ENCODE results near the gene DNAAF3.
"Not testable (repeated sequence)": the region's sequence is repeated elsewhere in the genome, so short reads cannot be mapped to it uniquely, and the experiment has no call there.

The DNAAF3 gene

DNA sequence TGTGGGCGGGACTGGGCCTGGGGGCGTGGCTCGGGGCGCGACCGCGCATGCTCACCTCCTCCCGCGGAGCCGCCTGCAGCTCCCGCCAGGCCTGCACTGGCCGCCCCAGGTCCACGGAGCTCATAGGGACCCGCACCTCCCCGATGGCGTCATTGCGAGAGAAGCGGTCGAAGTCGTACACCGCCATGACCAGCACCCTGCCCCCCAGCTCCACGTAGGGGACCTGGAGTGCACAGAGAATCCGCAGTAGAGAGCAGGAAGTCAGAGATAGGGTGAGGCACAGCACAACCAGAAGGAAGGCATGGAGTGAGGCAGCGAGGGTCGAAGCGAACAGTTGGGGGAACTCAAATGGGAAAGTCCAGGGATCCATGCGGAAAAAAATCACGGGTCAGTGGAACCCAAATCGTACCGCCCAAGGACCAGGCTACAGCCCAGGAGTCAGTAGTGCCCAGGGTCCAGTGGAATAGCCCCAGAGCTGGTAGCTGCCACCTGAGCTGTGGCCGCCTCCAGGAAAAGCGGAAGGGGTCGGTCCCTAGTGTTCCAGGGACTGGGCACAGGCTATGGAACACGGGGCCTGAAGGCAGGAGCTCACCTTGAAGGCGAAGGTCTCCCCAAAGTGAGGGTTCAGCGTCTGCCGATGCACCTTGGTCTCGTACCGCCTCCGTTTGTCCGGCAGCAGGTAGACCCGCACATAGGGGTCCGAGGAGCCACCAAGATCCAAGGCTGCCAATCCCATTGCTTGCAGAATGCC is 8.9 kb upstream of the DNAAF3 start:
- DNase-seq (ENCODE audit: low spot score): peak; percentile 59

DNA sequence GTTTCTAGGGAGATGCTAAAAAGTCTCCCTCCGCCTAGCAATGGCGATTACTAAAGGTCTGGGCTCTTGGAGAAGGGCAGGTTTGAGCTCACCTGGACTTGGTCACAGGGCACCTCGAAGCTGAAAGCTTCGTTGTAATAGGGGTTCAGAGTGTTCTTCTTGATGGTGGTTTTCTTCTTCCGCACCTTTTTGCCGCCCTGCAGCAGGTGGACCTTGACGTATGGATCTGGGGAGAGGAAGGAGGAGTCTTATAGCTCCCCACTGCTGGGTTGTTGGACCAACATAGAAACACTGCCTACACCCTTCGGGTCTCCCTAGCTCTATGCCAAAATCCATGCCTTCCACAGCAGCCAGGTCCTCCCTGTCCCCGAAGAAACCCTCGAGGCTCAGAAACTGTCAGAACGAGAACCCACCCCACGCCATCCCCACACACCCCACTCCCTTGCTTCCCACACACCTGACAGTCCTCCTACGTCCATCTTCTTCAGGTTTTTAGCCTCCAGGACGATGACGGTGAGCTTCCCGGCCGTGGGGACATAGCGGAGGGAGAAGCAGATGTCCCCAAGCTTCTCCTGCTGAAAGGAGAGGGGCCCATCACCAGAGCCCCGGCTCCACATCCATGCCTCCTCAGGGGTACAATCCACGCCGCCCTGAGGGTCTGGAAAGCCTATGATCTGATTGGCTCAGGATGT is 8.2 kb upstream of the DNAAF3 start:
- no peak for DNase-seq (ENCODE audit: low spot score)

DNA sequence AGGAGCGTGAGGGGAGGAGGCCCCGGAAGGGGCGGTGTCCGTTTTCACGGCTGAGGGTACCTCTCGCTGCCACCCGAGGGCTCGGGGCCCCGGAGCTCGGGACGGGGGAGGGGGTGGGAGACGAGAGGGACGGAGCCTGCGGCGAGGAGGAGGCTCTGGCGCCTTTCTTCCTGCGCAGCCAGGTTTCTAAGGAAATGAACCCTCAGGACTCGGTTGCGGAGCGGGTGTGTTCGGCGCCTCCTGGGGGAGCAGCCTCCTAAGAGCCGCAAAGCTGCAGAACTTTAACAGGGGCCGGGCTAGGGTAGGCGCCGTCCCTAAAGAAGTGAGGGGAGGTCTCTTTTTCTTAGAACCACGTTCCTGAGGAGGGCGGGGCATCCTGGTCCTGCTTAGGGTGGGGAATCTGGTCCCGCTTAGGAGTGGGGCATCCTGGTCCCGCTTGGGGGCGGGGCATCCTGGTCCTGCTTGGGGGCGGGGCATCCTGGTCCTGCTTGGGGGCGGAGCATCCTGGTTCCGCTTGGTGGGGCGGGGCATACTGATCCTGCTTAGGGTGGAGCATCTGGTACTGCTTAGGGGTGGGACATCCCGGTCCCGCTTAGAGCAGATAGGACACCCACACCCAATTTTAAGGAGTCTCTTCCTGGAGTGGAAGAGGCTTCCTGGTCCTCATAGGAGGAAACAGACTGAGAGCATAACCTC is 7.4 kb upstream of the DNAAF3 start:
- DNase-seq (ENCODE audit: low spot score): peak; percentile 88

DNA sequence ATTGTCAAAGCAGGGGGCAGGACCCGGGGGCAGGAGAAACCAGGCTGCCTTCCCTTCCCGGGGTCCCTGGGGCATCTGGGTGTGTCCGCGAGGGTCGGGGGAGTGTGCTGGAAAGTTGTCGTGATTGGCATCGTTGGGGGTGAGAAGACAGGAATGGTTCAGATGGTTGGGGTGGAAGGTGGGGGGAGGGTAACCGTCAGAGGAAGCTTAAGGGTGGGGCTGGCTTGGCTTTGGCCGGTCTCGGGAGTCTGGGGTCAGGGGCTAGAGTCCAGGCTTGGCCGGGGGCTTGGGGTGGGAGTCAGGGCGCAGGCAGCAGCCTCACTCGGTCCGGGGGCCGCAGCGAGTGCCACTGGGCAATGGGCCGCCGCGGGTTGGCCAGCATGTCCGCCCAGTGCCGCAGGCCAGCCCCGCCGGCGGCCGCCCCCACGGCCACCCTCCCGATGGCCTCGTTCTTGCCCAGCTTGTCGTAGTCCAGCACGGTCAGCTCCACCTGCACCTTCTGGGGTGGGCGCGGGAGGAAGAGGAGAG is 6.8 kb upstream of the DNAAF3 start:
- DNase-seq (ENCODE audit: low spot score): peak; percentile 68

DNA sequence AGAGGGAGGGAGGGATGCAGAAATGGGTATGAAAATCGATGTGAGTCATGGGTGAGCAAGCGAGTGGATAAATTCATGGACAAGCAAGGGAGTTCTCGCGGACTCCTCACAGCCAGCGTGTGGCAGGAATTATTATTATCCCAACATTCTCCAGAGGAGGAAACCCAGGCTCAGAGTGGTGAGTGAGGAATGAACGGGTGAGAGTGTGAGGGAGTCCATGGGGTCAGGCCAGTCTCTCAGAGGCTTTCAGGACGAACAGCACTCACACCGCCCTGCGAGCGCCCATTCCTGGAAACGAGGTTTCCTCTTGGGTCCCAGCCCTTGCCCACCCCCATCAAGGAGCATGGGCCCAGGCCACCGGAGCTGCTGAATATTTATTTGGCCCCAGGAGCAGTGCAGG is 6.3 kb upstream of the DNAAF3 start:
- peak; percentile 51 for DNase-seq (ENCODE audit: low spot score)

DNA sequence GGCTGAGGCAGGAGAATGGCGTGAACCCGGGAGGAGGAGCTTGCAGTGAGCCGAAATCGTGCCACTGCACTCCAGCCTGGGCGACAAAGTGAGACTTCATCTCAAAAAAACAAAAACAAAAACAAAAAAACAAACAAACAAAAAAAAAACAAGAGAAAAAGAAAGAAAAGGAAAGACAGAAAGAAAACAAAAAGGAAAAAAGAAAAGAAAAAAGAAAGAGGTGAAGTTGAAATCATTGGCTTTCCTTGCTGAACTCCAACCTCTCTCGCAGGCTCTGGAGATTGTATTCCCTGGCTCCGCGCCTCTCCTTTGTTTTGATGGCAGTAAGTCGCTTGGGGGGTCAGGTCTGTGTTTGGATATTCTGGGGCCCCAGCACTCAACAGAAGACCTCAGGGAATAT is 5.9 kb upstream of the DNAAF3 start:
- not testable (repeated sequence) for DNase-seq (ENCODE audit: low spot score)

DNA sequence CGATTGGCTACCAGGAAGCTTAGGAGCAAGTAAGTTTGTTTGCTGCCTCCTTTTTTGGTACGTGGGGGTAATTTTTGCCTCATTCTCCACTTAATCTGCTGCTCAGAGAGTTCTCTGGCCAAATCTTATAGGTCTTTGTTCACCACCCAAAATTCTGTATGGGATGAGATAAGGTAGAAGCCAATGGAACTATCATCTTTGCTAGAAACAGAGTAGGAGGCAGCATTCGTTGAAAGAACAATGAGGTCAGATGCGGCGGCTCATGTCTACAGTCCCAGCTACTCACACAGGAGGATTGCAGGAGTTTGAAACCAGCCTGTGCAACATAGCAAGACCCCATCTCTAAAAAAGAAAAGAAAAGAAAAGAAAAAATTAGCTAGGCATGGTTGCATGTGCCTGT is 5.0 kb upstream of the DNAAF3 start:
- no peak for DNase-seq (ENCODE audit: low spot score)

DNA sequence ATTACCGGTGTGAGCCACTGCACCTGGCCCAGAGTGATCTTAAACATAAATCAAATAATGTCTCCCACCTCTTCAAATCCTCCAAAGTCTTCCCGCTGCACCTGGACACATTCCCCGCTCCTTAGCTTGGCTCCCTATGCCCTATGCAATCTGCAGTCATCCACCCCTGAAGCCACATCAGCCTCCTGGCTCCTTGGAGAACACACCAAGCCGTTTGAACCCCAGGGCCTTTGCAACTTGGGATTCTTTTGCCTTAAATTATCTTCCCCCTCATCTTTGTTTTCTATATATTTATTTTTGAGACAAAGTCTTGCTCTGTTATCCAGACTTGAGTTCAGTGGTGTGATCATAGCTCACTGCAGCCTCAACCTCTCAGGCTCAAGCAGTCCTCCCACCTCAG is 2.7 kb upstream of the DNAAF3 start:
- no peak for DNase-seq (ENCODE audit: low spot score)

DNA sequence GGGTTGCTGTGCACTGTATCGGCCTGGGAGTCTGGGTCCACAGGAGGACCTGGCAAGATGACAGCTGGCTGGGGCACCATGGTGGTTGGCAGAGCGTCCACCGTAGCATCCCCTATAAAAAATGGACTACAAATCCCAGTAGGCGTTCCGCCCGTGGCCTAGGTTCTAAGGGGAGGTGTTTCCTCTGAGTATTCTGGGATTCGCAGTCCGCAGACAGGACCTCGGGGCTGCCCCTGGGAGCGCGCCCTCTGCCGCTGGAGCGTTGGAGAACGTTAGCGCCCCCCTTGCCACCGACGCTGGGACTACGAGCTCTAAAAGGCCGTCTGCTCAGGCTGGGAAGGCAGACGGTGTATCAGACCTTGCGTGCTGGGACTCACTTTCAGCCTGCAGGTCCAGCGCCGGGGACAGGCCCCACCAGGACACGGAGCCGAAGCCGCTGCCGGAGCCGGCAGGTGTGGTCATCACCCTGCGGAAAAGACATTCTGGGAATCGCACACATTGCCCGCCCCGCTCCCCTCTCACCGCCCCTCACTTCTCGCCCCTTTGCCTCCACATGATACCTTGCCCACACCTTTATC is 372 bp downstream of the DNAAF3 start:
- DNase-seq (ENCODE audit: low spot score): peak; percentile 91

DNA sequence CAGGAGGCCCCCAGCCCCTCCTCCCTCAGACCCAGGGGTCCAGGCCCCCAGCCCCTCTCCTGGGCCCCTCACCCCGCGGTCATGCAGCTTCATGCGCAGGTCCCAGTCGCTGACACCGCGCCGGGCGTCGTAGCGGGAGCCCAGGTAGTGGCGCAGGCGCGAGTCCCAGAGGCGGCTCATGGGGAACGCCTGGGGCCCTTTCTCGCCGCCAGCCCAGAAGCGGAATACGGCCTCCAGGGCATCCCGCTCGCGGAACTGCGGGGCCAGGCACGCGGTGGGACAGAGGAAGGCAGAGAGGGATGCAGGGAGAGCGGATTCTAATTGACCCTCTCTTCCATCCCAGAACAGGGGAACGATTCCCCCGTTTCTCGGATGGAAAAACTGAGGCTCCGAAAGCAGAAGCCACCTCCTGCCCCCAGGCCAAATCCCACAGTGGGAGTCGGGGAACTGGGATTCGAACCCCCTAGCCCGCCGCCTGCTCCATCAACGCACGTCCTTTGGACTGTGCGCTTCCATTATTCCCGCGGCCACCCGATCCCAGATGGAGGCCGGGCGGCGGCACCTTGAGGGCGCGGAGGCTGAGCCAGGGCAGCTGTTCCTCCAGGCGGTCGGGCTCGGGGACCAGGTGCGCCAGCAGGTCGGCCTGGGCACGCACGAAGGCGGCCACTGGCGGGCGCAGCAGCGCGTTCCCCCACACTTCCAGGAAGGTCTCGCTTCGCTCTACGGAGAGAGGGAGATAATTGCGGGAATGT is 4.7 kb downstream of the DNAAF3 start:
- DNase-seq (ENCODE audit: low spot score): no peak

DNA sequence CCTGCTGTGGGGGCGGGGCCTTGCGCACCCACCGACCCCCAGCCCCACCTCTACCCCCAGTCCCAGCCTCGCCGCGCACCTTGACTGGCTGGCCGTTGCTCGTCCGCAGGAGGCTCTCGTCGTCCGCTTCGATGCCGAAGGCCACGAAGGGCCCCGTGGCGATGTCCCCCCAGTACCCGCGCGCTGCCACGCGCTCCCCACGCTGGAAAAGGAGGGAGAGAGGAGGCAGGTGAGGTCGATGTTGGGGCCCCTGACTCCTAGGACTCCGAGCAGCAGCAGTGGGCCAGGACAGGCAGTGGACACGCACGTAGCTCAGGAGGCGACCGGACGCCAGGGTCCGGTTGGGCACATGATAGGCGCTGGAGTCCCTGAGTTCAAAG is 5.4 kb downstream of the DNAAF3 start:
- no peak for DNase-seq (ENCODE audit: low spot score)

DNA sequence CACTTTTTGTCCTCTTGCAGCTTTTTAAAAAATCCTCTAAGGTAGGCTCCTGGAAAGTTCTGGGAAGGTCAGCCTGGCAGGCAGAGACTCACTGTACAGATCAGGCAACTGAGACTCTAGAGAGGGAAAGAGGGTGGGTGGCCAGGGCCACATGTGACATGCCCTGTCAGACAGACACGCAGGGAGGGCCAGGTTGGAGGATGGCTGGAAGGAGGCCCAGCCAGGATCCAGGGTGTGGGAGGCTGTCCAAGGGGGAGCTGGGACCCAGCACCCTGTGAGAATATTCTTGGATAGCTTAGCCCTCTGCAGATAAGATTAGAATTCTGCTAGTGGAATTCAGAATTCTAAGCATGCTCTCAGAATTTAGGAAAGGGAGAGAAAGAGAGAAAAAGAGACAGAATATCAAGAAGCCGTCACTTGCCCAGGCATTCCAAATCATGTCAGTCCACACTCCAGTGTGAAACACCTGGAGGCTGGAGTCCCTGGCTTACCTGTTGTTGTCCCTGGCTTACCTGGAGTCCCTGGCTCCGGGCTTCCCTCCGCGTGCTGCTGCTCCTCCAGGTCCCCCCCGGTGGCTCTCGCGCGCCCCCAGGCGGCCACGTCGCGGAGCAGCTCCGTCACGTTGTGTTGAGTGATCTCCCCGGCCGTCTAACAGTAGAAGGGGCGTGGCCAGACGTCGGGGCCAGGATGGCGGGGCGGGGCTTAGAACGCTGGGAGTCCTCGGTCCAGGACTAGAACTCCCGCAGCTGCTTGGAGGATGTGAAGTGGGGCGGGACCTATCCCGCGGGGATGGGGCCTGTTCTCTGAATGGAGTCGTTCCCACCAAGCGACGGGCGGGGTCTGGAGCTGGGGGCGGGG is 6.1 kb downstream of the DNAAF3 start:
- DNase-seq (ENCODE audit: low spot score): peak; percentile 96

DNA sequence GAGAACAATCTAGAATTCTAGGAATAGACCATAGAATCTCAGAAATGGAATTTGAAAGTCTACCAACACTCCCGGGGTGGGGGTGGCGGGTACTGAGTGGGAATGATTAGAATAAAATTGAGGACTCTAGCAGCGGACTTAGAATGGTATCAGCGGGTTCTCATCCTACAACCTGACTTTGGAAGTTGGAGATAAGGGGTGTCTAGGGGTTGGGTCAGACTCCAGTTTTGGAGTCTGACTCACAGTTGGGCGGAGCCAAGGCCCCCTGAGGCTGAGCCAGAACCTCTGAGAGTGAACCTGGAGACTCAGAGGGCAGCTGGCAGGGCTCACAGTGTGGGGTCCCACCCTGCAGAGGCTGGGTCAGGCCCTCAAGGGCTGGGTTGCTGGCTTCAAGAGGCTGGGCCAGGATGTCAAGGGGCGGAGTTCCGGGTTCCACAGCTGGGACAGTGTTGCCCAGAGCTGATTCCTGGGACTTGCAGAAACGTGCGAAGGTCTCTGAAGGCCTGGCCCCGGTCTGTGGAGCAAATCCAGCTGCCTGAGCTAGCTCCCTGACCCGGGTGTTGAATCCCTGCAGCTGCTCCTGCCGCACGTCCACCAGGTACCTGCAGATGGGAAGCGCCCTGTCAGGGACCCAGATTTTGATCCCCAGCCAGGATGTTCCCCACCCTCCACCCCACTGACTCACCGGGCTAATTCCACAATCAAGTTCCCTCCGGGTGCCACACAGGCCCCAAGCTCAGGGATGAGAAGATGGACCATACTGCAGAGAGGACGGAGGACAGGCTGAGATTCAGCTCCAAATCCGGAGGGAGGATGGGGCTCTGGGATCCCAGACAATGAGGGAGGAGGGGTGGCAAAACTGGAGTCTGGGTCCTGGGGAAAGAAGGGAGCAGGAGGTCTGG is 7.3 kb downstream of the DNAAF3 start:
- DNase-seq (ENCODE audit: low spot score): no peak

DNA sequence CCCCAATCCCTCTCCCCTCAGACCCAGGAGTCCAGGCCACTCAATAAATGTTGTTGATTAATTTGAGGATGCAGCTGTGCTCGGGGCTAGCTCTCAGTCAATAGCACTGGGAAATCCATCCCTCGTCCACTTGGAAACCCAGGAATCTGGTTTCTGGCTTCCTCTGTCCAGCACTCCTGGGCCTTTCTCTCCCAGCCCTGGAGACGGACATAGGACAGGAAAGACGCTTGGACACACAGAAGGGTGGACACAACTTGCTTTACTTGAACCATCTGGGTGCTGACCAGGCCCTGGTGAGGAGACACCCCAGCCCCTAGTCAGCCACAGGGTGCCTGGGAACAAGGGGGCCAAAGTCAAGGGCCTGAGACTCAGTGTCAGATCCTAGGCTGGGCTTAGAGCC is 8.0 kb downstream of the DNAAF3 start:
- no peak for DNase-seq (ENCODE audit: low spot score)

DNA sequence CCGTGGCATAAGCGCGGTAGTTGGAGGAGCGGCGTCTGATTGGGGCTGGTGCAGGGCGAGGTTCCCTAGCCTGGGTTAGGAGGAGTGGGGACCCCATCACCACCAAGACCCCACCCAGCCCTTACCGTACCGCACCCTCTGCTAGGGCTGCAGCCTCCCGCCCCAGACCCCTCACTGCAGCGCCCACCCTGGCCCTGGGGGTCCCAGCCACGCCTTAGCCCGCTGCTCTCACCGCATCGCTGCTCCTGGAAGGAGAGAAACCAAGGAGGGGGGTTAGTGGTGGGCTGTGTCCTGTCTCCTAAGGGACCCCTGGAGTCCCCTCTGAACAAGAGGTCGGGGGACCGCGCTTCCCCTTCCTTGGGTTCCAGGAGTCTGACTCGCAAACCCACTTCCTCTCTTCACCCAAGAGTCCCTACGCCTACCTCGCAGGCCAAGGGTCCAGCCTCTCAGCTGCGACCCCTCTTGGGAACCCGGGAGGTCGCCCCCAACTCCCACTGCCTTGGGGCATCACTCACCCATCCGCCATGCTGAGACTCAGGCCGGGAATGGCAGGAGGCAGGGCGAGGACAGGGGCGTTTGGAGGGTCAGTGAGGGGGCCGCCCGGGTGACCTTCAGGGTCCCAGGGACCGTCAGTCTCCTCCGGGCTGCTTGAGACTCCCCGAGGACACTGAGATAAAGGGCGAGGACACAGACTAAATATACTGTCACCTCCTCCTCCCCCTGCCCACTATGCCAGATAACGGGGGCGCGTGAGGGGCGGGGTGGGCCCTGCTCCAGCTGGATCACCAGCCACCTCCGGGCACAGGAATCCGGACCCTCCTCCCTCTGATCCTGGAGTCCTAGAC is 9.1 kb downstream of the DNAAF3 start, which contains the start of gene TNNI3:
TSS of gene TNNI3 (minus strand) at position 669 of the 845 bp plus-strand sequence. CDS start at position 526, 143 bp downstream.
- no peak for DNase-seq (ENCODE audit: low spot score)

DNA sequence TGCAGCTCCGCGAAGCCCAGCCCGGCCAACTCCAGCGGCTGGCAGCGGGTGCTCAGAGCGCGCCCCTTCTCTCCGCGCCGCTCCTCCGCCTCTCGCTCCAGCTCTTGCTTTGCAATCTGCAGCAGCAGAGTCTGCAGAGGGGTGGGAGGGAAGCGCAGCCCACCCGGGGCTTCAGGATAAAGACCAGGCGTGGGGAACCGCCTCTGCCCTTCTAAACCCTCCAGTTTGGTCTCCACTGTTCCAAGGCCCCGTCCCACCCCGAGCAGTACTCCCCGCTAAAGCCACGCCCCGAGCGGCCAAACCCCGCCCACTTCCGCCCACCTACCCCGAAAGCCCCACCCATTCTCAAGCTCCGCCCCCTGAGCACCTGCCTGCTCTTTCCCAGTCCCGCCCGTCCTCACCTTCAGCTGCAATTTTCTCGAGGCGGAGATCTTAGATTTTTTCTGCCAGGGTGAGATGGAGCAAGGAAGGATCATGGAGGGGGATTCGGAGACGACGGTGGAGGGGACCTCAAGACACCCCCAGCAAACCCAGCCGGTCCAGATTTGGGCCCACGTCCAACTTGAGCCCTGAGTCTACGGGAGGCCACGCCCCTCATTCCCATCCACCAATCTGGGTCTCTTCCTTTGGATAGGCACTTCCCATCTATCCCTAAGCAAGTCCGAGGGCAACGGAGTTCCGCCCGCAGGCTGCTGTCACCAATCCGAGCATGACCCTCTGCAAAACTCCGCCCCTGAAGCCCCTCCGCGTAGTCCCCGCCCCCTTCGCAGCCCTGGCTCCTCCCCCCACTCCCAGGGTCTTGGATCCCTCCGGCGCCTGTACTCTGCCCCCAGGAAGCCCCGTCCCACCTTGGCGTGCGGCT is 10.0 kb downstream of the DNAAF3 start:
- peak; percentile 96 for DNase-seq (ENCODE audit: low spot score)

DNA sequence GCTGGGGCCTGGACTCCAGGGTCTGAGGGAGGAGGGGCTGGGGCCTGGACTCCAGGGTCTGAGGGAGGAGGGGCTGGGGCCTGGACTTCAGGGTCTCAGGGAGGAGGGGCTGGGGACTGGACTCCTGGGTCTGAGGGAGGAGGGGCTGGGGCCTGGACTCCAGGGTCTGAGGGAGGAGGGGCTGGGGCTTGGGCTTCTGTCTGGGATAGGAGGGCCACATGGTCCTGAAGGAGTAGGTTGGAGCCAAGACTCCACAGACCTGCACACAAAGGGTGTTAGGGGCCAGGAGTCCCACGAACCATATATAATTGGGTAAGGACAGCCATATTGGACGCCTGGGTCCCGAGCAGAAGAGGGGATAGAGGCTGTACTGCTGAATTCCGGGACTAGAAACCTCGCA is 10.6 kb downstream of the DNAAF3 start:
- DNase-seq (ENCODE audit: low spot score): not testable (repeated sequence)

Measured in ecto neural progenitor cell (in vitro differentiated cells).